Calu3 (cell line): ENCODE results near the gene TTC28. TPM values are rescaled to one million over a fixed set of nuclear protein-coding genes. Genes with fewer than 3 reads are reported as not detected.

Experiments
- BruUV-seq: library from RNA; stranded (reverse); fragments of 400-500 nt; replicated peaks from 2 replicates; lab custom pipeline; 2021; lab: Mats Ljungman, UMichigan
- CTCF ChIA-PET: fragments of 300-600 bp; sonication (Branson Sonifier 250); formaldehyde crosslinking; loops from one replicate; lab custom pipeline; 2022; ENCODE audit warnings: antibody characterized with exemption; lab: Charles Lee
- DNase-seq: peaks from one replicate; pipeline ENCODE4 v3.0.0; 2022
- H3K27ac Mint-ChIP-seq: one replicate; pipeline ENCODE4 v1.8.0; 2022; ENCODE audit warnings: mixed read lengths; ENCODE audit not compliant: unreplicated experiment
- H3K27me3 Mint-ChIP-seq: one replicate; pipeline ENCODE4 v1.8.0; 2022; ENCODE audit warnings: mixed read lengths; ENCODE audit not compliant: unreplicated experiment
- H3K36me3 Mint-ChIP-seq: one replicate; pipeline ENCODE4 v1.8.0; 2022; ENCODE audit warnings: mild to moderate bottlenecking, moderate library complexity, mixed read lengths; ENCODE audit not compliant: insufficient read depth, unreplicated experiment
- H3K4me1 Mint-ChIP-seq: one replicate; pipeline ENCODE4 v1.8.0; 2022; ENCODE audit warnings: mild to moderate bottlenecking, low read depth, mixed read lengths; ENCODE audit not compliant: unreplicated experiment
- H3K4me3 Mint-ChIP-seq: one replicate; pipeline ENCODE4 v1.8.0; 2022; ENCODE audit warnings: mild to moderate bottlenecking, low read depth, moderate library complexity, mixed read lengths; ENCODE audit not compliant: unreplicated experiment
- H3K9me3 Mint-ChIP-seq: one replicate; pipeline ENCODE4 v1.8.0; 2022; ENCODE audit warnings: low read depth, mixed read lengths; ENCODE audit not compliant: unreplicated experiment
- intact Hi-C: fragments of 100-400 bp; cut with micrococcal nuclease; formaldehyde crosslinking; loops from one replicate; pipeline ENCODE4 v1.10.0; 2022; ENCODE audit not compliant: unreplicated experiment
- total RNA-seq: library from RNA; stranded (reverse); gene quantifications from 2 replicates; pipeline ENCODE4 v1.2.3, GENCODE V29; 2022
- TF ChIP-seq, protein P1 (sequence below): fragments of 200-600 bp; IDR thresholded peaks from one replicate; pipeline ENCODE4 v1.8.0; 2022; ENCODE audit warnings: antibody characterized with exemption; ENCODE audit not compliant: unreplicated experiment

The TTC28 gene
- total RNA-seq, 1 experiment from 2014 or later: 5.2 TPM

DNA sequence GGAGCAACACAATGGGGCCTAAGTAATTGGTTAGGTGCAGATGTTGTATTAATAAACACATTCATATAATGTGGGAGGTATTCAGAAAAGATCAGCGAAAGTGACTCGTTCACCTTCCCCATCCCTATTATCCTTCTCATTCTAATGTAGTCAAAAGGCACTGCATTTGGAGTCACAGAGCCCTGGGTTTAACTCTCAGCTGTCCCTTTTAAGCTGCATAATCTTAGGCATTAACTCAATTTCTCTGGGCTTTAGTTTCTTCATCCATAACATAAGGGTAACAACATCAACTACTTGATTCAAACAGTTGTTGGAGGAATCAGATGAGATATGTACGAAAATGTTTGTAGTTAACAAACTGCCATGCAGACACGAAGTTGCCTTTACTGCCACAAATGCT, 573.0 kb downstream of the TTC28 start:
- H3K27me3 Mint-ChIP-seq: no peaks in the 10 kb centered on the region
- BruUV-seq: no TSS peak

DNA sequence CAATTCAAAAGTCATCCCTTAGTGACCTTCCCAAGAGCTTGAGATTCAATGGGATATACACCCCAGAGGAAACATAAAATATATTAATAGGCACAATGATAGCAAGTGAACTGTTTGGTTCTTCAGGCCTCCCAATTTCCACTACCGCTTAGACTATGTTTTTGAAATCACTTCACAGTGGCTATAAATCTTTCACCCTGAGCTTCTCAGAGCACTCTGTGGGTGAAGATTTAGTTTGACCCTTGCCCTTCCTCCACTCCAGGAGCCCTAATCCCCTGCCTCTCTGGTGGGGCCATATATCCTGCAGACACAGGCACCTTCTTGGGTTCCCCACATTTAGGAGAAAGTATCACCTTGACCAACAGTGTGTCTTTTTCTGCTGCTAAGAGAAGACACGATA, 573.7 kb downstream of the TTC28 start:
- Mint-ChIP-seq H3K27me3 (no peaks in the 10 kb centered on the region), H3K4me3 (no peak overlapping the region), H3K27ac (no peak overlapping the region), H3K4me1 (no peaks in the 10 kb centered on the region), H3K9me3 (no peaks in the 10 kb centered on the region), H3K36me3 (no peaks in the 10 kb centered on the region)
- BruUV-seq: no TSS peak
- TF ChIP-seq, protein P1, sequence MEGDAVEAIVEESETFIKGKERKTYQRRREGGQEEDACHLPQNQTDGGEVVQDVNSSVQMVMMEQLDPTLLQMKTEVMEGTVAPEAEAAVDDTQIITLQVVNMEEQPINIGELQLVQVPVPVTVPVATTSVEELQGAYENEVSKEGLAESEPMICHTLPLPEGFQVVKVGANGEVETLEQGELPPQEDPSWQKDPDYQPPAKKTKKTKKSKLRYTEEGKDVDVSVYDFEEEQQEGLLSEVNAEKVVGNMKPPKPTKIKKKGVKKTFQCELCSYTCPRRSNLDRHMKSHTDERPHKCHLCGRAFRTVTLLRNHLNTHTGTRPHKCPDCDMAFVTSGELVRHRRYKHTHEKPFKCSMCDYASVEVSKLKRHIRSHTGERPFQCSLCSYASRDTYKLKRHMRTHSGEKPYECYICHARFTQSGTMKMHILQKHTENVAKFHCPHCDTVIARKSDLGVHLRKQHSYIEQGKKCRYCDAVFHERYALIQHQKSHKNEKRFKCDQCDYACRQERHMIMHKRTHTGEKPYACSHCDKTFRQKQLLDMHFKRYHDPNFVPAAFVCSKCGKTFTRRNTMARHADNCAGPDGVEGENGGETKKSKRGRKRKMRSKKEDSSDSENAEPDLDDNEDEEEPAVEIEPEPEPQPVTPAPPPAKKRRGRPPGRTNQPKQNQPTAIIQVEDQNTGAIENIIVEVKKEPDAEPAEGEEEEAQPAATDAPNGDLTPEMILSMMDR: no peak
- no peak for DNase-seq
- CTCF ChIA-PET: no interaction called here
- intact Hi-C loops: no loop called here

More for the DNA sequence above, 573.0 kb downstream of the TTC28 start:
- CTCF ChIA-PET: interaction anchor here (0.7 kb wide), 1 partner anchor 11 kb away, joined by 5 read pairs; no protein-coding TSS in a partner anchor
- no peak for DNase-seq
- no peaks in the 10 kb centered on the region for H3K4me1 Mint-ChIP-seq
- TF ChIP-seq, protein P1: no peak
- H3K4me3 Mint-ChIP-seq: no peak overlapping the region
- no peak overlapping the region for H3K27ac Mint-ChIP-seq
- no peaks in the 10 kb centered on the region for H3K9me3 Mint-ChIP-seq
- intact Hi-C loops: no loop called here
- H3K36me3 Mint-ChIP-seq: no peaks in the 10 kb centered on the region

DNA sequence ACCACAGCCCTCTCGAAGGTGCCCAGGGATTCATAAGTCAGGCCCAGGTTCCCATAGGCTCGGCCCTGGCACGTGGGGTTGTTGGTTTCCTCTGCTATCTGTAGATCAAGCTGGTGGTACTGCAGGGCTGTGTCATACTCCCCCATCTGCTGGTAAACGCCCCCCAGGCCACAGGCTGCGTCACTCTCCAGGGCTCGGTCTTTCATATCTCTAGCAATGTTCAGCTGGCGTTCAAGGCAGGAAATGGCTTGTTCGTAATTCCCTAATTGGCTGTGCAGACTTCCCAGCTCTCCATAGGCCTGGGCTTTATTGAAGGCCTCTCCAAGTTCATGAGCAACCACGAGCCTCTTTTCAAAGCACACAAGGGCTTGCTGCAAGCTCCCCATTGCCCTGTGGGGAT, 574.2 kb downstream of the TTC28 start:
- H3K27me3 Mint-ChIP-seq: no peaks in the 10 kb centered on the region
- H3K36me3 Mint-ChIP-seq: no peaks in the 10 kb centered on the region
- BruUV-seq: no TSS peak
- no peak overlapping the region for H3K4me3 Mint-ChIP-seq
- intact Hi-C loops: no loop called here
- no peaks in the 10 kb centered on the region for H3K4me1 Mint-ChIP-seq
- no peak for DNase-seq
- TF ChIP-seq, protein P1: no peak
- CTCF ChIA-PET: no interaction called here
- no peak overlapping the region for H3K27ac Mint-ChIP-seq
- H3K9me3 Mint-ChIP-seq: no peaks in the 10 kb centered on the region

DNA sequence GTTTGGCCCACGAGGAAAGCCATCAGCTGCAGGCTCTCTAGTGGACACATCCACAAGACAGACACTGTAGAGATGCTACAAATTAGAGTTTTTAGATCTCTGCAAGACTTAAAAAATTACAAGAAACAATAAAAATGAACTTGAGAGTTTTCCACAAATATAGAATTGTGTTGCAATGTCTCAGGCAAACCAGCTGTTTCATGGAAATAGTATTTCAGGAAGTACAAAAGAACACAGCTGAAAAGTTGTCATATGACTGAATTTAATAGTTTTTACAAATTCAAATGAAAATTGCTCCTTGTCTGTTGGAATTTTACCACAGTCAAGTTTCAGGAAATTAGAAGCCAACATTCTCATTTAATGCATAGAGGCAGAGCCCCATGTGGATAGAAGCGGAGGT, 576.0 kb downstream of the TTC28 start:
- no peaks in the 10 kb centered on the region for H3K4me1 Mint-ChIP-seq
- no peaks in the 10 kb centered on the region for H3K9me3 Mint-ChIP-seq
- no peak overlapping the region for H3K27ac Mint-ChIP-seq
- intact Hi-C loops: no loop called here
- no peaks in the 10 kb centered on the region for H3K27me3 Mint-ChIP-seq
- no peak overlapping the region for H3K4me3 Mint-ChIP-seq
- no peaks in the 10 kb centered on the region for H3K36me3 Mint-ChIP-seq
- DNase-seq: no peak
- CTCF ChIA-PET: no interaction called here
- TF ChIP-seq, protein P1: no peak
- no TSS peak for BruUV-seq
